GM10248 (cell line): ENCODE results near the gene KCNMB2.

ENCODE experiments used
- CTCF ChIA-PET: fragments of 300-600 bp; sonication (Branson Sonifier 250); formaldehyde crosslinking; extraction: SDS; loops from one replicate; lab custom pipeline; 2021; ENCODE audit warnings: antibody characterized with exemption; lab: Yijun Ruan, JAX
- POLR2A ChIA-PET: fragments of 350-650 bp; sonication (Branson Sonifier 250); formaldehyde crosslinking; extraction: SDS; loops from one replicate; lab custom pipeline; 2020; ENCODE audit warnings: antibody characterized with exemption; lab: Yijun Ruan, JAX
- DNase-seq: peaks from one replicate; pipeline ENCODE4 v3.0.0; 2012; ENCODE audit errors: extremely low spot score
- TF ChIP-seq, protein P1 (sequence below): IDR thresholded peaks from 2 replicates; pipeline ENCODE4 v1.5.1; 2012; ENCODE audit warnings: mild to moderate bottlenecking, low read depth; ENCODE audit errors: extremely low read depth, missing control alignments, control extremely low read depth

The KCNMB2 gene

DNA sequence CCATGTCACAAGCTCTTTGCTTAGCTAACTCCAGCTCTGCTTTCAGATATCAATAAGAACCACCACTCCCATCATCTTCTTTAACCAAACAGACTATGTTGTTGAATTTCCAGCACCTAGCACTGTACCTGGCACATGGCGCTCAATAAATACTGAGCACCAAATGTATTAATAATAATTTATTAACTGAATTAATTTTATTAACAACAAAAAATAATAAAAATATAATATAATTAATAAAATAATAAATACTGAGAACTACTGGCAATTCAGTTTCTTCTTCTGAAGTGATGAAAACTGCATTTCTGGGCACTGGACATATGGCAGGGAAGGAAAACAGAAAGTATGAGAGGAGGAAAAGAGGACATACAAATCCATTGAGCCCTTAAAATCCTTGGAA, 271.5 kb downstream of the KCNMB2 start:
- CTCF ChIA-PET: interaction anchor here (1.0 to 1.6 kb wide), 3 partner anchors 10 to 29 kb away, joined by 3 to 6 read pairs (median 4); no protein-coding TSS in a partner anchor
- POLR2A ChIA-PET: no interaction called here
- TF ChIP-seq, protein P1, sequence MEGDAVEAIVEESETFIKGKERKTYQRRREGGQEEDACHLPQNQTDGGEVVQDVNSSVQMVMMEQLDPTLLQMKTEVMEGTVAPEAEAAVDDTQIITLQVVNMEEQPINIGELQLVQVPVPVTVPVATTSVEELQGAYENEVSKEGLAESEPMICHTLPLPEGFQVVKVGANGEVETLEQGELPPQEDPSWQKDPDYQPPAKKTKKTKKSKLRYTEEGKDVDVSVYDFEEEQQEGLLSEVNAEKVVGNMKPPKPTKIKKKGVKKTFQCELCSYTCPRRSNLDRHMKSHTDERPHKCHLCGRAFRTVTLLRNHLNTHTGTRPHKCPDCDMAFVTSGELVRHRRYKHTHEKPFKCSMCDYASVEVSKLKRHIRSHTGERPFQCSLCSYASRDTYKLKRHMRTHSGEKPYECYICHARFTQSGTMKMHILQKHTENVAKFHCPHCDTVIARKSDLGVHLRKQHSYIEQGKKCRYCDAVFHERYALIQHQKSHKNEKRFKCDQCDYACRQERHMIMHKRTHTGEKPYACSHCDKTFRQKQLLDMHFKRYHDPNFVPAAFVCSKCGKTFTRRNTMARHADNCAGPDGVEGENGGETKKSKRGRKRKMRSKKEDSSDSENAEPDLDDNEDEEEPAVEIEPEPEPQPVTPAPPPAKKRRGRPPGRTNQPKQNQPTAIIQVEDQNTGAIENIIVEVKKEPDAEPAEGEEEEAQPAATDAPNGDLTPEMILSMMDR: no peak
- no peak for DNase-seq

DNA sequence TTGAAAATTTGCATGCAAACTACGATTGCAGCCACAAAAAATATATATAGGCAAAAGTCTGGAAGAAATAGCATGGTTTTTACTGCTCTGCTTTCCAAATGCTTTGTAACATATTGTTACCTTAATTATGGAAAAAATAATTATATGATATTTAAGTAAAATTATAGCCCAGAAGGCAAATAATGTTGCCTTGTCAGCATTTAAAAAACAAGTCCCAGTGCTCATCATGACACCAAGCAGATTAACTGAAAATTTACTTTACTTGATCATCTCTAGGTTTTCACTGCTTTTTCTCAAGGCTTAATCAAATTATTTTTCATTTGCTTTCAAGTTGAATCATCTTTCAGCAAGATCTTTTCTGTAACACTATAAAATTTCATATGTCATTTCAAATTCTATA, 272.5 kb downstream of the KCNMB2 start:
- no peak for DNase-seq
- CTCF ChIA-PET: no interaction called here
- POLR2A ChIA-PET: no interaction called here

DNA sequence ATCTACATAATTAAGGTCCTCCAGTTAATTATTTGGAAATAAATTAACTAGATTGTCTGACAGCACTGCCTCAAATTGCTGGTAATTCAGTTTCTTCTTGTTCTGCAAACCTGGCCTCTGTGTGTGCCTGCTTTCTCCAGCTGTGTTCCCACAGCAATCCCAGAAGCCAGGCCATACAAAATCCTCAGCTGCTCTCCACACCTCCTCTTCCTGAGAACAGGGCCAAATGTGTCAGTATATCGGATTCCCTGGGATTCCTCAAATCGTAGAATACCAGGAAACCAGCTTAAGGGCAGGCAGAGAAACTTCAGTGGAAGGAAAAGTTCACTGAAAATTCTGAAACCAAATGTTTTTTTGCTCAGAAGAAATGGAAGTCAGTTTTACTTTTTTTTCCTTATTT, 273.9 kb downstream of the KCNMB2 start:
- TF ChIP-seq, protein P1: no peak
- CTCF ChIA-PET: no interaction called here
- POLR2A ChIA-PET: no interaction called here
- no peak for DNase-seq

More for the DNA sequence above, 272.5 kb downstream of the KCNMB2 start:
- TF ChIP-seq, protein P1: no peak

DNA sequence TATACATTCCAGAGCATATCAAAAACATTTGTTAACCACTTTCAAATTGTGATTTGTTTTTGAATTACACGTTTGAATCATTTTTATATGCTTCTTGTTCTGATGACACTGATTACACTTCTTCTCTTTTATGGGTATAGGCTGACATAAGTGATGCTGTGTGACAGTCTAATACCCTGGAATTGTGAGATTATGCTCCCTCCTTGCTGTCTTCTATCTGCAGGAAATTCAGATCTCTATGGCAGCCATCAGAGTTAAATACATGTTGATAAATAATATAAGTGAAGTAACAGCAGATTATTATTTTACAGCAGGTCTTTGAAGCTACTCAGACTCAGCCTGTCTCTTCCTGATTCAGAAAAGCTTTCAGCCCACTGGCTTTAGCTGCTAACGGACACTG, 286.5 kb downstream of the KCNMB2 start:
- POLR2A ChIA-PET: no interaction called here
- CTCF ChIA-PET: interaction anchor here (0.9 to 1.4 kb wide), 2 partner anchors 17 to 23 kb away, joined by 3 to 4 read pairs; no protein-coding TSS in a partner anchor
- no peak for DNase-seq
- TF ChIP-seq, protein P1: no peak

DNA sequence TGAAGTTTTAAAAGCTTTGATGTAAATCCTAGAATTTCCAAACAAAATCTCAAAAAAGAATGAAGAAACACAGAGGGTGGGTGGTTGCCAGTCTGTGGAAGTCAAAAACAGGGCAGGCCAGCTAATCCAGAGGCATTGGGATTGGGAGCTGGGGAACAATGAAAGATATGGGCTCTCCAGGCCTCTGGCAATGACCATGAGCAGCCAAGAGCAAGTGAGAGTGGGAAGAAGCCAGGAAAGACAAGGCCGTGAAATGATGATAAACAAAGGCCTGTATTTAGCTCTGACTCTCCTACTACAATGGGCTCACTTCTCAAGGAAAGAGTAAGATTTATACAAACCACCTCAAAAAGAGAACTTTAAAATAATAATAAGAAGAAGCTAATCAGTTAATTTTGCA, 286.9 kb downstream of the KCNMB2 start:
- DNase-seq: no peak
- POLR2A ChIA-PET: no interaction called here
- TF ChIP-seq, protein P1: no peak
- CTCF ChIA-PET: interaction anchor here (0.9 to 1.4 kb wide), 4 partner anchors 11 to 143 kb away, joined by 3 to 10 read pairs (median 4); no protein-coding TSS in a partner anchor

DNA sequence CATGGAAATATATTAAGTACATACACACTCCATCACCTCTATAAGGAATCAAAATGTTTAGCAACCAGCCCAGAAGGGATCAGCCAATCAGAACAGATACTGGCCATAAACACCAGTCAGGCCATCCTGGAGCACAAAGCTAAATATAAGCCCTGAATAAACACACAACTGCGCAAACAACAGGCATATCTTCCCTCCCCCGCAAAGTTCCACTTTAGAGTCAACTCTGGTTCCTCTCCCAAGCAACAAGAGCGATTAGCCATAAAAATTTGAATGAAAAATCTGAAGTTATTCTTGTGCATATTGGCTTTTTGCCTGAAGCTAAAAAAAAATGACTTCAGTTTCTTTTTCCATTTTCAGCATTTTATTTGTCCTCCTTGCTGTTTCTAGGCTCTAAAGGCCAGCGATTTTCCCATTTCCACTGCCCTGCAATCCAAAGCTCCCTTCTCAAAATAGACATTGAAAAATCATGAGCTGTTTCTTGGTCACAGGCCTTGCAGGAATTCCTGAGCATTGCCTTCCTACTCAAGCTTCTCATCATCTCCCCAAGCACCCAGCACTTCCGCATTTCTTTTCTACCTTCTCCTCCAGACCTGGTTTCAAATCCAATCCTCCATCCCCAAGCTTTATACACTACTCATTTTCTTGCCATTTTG, 287.5 kb downstream of the KCNMB2 start:
- ChIA-PET POLR2A (no interaction called here), CTCF (interaction anchor here (0.9 to 1.4 kb wide), 4 partner anchors 11 to 143 kb away, joined by 3 to 10 read pairs (median 4); no protein-coding TSS in a partner anchor)
- TF ChIP-seq, protein P1: no peak
- no peak for DNase-seq
